ELF-1 (cell line): Measurements from ENCODE around the gene UBE2Z.
"Not testable (repeated sequence)": the region's sequence is repeated elsewhere in the genome, so short reads cannot be mapped to it uniquely, and the experiment has no call there.

Experiments used
- DNase-seq: peaks from one replicate; pipeline ENCODE4 v3.0.0-alpha.2; 2016; ENCODE audit warnings: low read depth, low spot score

The UBE2Z gene

DNA sequence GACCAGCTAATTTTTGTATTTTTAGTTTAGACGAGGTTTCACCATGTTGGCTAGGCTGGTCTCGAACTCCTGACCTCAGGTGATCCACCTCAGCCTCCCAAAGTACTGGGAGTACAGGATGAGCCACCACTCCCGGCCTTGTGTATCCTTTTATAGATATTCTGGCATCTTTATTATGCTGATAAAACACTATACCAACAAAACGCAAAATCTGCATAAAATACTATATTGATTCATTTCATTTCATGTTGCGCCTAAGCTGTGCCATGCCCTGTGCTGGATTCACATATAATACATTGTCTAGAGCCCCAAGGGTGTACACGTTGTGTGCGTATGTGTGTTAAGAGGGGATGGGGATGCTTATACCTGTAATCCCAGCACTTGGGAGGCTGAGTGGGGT, 3.8 kb upstream of the UBE2Z start:
- DNase-seq, result no peak

DNA sequence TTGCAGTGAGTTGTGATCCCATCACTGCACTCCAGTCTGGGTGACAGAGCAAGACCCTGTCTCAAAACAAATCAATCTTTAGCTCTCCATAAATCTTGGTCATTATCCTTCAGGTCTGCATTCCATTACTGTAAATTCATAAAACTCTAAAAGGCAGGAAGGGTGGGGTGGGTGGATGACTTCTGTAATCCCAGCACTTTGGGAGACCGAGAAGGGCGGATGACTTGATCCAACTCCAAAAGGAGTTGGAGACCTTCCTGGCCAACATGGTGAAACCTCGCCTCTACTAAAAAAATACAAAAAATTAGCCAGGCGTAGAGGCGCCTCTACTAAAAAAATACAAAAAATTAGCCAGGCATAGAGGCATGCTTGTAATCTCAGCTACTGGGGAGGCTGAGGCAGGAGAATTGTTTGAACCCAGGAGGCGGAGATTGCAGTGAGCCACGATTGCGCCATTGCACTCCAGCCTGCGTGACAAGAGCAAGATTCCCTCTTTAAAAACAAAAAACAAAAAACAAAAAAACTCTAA, 2.2 kb upstream of the UBE2Z start:
- no peak for DNase-seq

DNA sequence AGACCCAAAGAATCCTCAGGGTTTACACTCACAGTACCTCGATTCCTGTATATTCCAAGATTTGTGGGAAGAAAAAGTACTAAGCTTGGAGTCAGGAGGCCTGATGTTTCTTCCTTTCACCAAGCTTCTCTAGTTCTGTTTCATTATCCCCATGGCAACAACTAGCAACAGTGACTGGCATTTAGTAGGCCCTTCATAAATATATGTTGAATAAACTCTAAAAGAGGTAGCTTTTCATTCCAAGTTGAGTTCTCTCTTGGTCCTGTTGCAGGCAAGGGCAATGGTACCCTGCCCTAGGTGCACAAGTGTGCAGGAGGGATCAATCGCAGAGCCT, 527 bp upstream of the UBE2Z start:
- DNase-seq, result no peak

DNA sequence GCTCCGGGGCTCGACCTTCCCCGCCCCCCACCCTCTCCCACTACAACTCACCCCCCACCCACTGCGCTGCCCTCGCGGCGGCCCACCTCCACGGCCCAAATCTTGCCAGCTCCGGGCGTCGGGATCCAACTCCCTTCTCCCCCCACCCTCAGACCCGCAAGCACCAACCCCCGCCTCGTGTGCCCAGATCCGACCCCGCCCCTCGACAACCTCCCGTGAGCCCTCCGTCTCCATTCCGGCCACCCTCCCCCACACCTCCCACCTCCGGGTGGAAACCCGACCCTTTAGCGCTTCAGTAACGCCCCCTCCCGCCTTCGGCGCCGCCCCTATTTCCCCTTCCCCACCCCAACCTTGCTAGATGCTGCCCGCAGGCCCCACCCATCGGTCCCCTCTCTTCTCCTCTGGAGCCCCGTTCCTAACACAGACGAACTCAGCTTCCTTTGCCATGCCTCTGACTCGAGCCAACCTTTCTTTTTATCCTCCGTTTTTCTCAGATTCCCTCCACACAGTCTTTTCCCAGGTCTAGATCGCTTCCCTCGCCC, 717 bp downstream of the UBE2Z start:
- peak; percentile 60 for DNase-seq

DNA sequence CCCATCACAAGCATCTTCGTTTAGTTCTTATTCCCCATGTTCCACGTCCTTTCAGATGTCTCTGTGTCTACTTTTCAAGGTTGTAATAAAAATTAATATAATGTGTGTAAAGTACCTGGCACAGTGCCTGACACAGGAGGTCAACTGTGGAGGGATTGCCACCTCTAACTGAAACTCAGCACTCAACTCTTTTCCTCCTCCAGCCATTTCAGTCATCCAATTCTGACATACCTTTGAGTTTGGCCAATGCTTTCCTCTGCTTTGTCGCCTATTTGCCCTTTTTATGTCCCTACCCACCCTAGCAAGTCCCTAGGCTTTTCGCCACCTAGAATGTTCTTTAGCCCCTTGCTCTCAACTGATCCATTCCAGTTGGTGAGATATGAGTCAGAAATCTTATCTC, 1.6 kb downstream of the UBE2Z start:
- no peak for DNase-seq

DNA sequence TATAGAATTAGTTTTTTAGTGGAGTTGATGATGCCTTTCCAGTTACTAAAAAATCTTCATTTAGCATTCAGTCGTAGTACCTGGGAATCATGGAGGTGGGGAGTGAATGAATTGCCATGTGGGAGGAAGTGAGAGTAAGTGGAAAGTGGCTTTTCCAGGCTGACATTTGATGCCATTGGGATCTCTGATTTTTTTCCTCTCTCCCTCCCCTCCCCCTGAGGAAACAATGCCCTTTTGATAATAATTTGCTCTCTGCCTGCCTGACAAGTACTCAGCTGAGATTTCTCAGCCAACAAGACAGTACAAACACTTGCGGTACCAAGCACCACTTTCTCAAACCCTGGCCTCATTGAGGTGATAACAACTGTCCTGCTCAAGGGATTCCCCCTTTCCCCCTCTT, 2.2 kb downstream of the UBE2Z start:
- no peak for DNase-seq

DNA sequence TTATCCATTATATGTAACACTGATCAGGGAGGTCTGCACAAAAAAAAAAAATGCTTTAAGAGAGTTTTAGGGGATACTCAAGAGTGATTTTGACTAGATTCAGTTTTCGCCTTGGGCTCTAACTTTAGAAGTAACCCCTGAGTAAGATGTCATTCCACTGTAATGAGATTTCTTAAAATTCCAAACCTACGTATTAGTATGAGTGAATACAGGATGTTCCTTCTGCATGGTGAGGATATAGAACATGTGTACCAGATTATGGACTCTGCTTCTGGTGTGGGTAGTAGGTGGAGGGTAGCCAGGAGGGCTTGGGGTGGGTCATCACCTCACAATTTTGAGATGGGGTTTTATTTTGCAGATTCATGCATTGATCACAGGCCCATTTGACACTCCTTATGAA, 4.3 kb downstream of the UBE2Z start:
- DNase-seq, result no peak

DNA sequence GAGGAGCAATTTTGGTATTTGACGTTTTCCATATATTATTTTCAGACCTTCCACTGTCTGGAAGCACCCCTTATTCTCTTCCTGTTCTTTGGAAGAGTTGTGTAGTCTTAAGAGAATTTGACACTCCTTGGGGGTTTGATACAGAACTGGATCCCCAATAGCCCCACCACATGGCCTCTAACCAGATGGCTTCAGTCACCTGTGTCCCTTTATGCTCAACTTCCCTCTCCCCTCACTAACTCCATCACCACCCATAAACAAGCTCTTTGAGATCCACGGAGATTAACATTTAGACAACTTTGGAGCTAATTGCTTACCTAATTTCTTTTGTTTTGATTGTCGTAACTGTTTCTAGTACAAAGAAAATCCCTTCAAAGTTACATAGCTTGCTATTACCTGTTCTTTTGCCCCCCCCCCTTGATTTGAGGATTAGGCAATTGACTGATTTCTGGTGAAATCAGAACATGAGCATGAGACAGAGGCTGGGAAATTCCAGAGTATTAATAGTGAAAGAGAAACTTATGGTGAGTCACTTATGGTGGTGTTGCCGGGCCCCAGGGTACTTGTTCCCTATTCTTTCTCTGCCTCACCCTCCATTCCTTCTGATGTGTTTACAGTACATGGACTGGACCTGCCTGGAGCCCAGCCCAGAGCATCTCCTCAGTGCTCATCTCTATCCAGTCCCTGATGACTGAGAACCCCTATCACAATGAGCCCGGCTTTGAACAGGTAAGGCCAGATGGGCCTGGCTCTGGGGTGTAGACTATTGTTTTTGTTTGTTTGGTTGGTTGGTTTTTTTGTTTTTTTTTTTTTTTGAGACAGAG, 7.5 kb downstream of the UBE2Z start:
- DNase-seq, result peak; percentile 24

DNA sequence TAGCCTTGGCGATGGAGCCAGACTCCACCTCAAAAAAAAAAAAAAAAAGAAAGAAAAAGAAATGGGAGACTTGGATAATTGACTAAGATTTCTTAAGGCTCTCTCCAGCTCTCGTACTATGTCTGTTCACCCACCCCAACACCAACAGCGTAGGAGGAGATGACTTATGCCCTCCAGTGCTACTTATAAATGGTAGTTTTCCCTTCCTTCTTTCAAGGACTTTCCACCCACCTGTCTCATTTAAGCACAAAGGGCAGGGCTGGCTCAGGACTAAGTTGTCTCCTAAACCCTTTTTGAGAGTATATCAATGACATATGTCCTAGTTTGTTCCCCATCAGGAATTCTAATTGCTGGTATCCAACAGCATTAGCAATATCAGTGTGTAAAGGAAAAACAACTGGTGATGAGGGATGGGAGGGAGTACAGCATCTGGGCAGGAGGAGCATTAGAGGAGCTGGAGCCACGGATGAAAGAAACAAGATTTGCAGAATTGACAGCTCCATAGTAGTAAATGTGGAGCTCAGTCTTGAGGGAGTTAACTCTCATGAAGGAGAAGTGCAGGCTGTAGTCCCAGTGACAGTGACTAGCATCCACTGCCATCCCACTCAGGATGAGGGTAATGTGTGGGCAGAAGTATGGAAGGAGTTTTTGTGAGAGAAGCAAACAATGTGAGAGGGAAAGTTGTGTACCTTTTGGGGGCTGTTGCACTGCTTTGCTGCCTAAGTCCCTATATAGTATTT, 17.2 kb downstream of the UBE2Z start:
- no peak for DNase-seq

DNA sequence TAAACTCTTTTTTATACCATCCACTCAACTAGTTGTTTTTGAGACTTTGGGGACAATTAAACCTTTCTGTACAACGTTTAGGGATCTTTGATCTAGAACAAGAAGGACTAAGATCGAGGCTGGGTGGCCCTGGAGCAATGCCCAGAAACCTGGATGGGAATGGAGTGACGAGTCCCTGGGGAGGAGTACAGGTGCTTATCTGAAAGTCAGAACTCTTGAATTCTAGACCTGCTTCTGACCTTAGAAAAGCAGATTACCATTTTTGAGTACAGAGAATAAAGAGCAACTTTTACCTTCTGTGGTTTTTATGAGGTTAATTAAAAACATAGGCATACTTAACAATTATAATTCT, 17.8 kb downstream of the UBE2Z start:
- no peak for DNase-seq

DNA sequence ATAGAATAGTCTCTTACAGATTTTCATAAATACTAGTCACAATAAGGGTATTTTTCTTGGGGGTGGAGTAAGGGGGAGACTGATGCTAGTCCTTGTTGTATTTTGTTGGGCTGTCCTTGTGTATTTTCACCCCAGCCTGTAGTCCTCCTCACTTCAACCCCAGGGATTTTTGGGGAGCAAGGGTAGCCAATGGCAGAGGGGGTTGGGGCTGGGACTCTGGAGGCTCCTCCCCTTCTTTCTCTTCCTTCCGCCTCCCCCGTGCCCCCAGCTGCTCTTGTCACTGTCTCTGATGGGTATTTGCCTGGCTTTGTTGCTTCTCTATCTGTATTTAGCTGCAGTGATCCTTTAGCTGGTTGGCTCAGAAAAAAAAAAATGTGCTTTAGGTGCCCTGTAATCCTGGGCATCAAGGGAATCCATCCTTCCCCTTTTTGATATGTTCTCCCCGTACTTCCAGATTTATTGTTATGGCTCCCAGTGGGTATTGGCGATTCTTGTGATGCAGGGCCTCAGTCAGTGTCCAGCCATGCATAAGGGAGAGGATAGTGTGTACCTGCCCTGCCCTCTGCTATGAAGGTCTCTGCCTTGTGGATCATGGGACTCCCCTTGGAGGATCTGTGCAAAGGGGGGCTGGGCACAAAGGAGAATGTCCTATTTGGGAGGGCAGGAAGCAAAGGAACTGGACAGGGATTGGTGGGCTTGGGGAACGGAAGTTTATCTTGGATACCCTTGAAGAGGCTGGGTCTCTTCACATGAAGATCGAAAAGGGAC, 20.0 kb downstream of the UBE2Z start:
- DNase-seq, result no peak

DNA sequence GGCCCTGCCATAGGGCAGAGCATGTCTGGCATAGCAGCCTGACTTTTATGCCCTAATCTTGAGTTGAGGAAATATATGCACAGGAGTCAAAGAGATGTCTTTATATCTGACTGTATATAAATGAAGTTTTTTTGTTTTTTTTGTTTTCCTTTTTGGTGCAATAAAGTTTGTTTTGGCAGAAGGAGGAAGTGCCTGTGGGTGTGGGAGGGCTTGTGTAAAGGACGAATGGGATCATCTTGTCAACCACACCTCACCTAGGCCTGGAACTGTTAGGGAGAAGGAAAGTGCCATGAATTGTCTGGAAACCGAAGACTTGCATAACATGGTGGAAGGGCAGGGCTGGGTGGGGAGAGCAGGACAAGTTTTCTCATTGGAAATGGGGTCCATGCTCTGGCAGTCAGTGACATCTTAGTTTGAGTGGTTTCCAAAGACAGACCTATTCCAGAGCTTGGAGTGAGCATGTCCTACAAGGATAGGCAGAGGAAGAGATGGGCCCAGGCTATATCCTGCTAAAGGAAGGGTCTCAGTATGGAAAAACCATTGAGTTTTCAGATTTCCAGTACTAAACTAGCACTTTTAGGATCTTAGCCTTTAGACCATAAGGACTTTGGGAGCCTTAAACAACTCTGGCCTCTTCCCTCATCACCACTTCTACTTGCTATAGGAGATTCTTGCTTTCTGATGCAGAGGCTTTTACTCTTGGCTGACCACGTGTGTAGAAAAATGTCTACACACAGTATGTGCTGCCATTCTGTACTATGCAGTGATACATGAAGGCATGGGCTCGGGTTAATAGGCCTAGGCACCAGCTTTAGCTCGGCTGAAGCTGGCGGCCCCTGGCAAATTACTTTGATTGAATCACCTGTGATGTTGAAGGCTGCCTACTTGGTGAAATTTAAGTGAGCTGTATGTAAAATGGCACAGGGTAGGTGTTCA, 20.9 kb downstream of the UBE2Z start:
- no peak for DNase-seq

DNA sequence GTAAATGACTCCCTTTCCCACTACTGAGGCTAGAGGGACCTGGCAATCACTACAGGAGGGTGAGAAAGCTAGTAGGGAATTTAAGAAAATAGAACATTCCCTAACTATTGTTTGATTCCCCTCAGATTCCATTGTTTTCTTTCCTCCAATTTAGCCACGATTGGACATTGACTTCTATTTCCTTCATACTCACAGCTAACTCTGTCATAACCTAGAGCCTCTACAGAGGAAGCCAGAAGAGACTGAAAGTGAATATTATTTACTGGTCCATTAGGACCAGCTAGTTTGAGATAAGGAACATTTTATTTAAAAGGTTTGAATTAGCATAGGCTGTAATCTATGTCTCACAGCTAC, 21.6 kb downstream of the UBE2Z start:
- no peak for DNase-seq

DNA sequence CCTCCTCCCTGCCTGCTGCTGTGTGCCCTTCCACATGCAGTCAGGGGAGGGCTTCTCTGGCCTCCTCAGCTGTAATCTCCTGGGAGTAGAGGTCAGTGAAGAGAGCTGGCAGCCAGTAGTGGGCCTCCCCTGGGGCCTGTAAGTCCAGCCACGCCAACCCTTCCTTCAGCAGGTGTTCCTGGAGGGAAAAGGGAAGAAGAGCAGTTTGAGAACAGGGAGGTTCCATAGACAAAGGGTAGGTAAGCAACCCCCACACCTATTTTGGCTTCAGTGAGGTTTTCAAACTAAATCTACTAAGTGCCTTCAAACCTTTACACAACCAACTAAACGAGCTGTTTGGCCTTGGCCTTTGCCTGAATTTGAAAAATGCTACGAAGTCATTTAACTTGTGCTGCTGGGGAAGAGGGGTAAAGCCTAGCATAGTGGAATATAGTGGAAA, 22.2 kb downstream of the UBE2Z start:
- DNase-seq, result no peak

DNA sequence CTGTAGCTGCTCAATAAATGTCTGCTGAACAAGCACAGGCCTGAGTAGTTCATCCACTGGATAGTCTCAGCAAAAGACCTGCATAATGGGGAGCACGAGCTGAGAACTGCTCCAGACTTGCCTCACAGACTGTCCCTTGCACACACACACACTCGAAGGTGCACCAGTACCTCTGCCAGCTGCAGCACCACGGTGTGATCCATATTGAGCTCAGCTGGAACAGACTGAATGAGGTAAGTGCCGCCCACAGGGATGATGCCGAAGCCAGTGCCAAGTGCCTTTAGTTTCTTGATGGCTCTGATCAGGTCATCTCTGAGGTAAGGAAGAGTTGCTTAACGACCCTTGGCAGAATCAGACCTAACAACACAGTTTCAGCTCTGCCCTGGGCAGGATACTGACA, 24.8 kb downstream of the UBE2Z start:
- no peak for DNase-seq

DNA sequence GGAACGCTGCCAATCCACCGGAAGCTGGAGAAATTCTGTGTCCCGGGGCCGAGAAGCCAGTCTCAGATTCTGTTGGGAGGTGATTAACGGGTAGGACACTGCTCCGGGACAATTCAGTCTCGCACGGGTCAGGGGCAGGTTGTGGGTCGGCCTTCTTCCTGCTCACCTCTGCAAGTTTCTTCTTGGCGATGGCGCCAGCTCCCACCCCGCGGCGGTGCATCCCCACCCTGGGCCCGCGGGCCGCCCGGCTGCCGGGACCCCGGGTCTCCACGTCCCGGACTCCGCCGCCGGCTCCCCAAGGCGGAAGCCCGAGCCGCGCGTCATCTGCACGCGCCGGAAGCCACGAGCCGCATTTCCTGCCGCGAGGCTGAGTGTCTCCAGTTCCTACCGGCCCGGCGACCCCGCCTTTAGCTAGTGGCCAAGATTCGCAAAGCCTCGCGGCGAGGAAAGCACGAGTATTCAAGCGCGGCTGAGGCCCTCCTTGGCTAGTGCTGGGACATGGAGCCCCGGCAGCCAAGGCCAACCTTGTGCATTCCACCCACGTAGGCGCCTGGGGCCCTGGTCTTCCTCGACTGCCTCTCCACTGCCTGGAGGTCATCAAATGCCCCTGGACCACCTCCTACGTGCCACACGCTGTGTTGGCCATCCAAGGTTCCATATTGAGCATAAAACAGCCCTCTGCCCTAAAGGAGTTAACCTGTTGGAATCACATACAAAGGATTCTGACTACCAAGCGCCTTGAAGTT, 36.5 kb downstream of the UBE2Z start, which contains the start of gene SNF8:
TSS of gene SNF8 (minus strand) at position 328 of the 746 bp plus-strand sequence. CDS start at position 220, 108 bp downstream.
- DNase-seq, result peak; percentile 97

DNA sequence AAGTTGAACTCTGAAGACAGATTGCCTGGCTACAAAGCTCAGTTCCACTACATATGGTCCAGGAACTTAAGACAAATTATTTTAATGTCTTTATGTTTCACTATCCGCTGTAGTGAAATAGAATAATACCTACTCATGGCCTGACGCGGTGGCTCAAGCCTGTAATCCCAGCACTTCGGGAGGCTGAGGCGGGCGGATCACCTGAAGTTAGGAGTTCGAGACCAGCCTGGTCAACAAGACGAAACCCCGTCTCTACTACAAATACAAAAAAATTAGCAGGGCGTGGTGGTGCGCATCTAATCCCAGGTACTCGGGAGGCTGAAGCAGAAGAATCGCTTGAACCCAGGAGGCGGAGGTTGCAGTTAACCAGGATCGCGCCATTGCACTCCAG, 37.0 kb downstream of the UBE2Z start:
- DNase-seq, result not testable (repeated sequence)

DNA sequence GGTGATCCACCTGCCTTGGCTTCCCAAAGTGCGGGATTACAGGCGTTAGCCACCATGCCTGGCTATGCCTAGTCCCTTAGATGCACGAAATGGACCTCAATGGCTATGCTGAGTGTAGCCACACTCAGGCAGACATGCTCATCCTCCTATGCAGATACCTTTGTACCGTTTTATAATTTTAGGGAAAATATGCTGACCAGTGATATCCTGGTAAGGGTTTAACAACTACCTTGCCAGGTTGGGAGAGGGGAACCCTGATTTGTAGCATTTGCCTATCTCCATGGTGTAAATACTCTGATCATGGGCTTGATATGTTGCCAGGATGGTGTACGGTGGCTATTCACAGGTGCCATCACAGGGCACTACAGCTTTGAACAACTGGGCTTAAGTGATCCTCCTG, 43.4 kb downstream of the UBE2Z start:
- DNase-seq, result no peak

DNA sequence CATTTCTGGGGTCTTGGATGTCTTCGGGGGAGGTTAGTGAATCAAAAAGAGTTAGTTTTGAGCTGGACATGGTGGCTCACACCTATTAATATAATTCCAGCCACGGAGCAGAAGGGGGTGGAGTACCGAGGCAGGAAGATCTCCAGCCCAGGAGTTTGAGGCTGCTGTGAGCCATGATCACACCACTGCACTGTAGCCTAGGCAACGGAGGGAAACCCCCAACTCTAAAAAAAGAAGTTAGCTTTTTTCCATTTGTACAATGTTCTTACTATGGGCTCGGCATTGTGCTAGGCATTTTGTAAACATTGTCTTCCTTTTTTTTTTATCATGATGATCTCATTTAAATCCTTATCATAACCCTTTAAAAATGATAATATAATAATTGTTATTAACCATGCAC, 44.7 kb downstream of the UBE2Z start:
- no peak for DNase-seq

DNA sequence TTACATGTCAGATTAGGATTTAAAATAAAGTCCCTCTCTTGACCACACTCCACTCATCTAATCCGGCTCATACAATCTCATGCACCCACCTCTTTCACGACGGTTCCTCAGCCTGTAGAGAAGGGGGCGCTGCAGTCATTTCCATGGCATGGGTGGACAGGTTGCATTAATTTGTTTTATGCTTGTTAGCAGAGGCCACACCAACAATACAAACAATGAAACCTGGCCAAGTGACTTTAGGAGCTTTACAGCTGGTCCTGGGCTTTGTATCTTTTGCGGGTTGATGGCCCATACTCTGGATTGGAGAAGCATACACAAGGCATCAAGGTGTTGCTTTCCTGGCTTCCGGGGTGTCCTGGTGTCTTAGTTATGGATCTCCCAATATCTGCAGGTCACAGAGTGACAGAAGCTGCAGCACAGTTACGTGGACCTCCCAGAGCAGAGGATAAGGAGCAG, 46.1 kb downstream of the UBE2Z start:
- peak; percentile 61 for DNase-seq
